ENCODE data around the gene PRAMEF20.
"Not testable (repeated sequence)": the region's sequence is repeated elsewhere in the genome, so short reads cannot be mapped to it uniquely, and the experiment has no call there.

DNA sequence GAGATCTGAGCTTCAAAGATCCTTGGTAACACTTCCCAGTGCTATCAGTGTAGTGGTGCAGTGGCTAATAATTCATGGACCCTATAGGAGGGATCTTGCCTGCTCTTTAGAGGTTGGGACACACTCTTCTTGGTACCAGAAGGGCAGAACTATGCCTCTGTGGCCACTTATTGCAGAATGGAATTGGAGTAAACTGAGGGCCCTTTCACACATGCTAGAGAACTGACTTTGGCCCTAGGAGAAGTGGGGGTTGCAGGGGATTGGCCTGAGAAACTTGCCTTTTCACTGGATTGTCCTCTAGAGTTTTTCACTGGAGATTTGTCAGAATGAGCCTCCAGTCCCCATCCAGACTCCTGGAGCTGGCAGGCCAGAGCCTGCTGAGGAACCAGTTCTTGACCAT lies 20.9 kb upstream of the PRAMEF20 start, which contains the start of gene PRAMEF17:
- TF ChIP-seq ZNF76 (tag by site-specific recombination; IDR thresholded peaks at IDR 0.05; ENCODE audit: borderline replicate concordance, low read depth); HOXD13 (CRISPR knock-in tag; IDR thresholded peaks at IDR 0.05; ENCODE audit: borderline replicate concordance); ZBTB21 (tag by site-specific recombination; IDR thresholded peaks at IDR 0.05); KLF1 (tag by site-specific recombination; IDR thresholded peaks at IDR 0.05); ZNF174 (tag by site-specific recombination; IDR thresholded peaks at IDR 0.05); ZBTB1 (tag by site-specific recombination; IDR thresholded peaks at IDR 0.05); ZNF24 (tag by site-specific recombination; IDR thresholded peaks at IDR 0.05); ZNF792 (tag by site-specific recombination; IDR thresholded peaks at IDR 0.05): not testable (repeated sequence)
- TF ChIP-seq, protein P1, sequence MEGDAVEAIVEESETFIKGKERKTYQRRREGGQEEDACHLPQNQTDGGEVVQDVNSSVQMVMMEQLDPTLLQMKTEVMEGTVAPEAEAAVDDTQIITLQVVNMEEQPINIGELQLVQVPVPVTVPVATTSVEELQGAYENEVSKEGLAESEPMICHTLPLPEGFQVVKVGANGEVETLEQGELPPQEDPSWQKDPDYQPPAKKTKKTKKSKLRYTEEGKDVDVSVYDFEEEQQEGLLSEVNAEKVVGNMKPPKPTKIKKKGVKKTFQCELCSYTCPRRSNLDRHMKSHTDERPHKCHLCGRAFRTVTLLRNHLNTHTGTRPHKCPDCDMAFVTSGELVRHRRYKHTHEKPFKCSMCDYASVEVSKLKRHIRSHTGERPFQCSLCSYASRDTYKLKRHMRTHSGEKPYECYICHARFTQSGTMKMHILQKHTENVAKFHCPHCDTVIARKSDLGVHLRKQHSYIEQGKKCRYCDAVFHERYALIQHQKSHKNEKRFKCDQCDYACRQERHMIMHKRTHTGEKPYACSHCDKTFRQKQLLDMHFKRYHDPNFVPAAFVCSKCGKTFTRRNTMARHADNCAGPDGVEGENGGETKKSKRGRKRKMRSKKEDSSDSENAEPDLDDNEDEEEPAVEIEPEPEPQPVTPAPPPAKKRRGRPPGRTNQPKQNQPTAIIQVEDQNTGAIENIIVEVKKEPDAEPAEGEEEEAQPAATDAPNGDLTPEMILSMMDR (tag by site-specific recombination; IDR thresholded peaks at IDR 0.05) = not testable (repeated sequence)
- TF ChIP-seq, protein P2, sequence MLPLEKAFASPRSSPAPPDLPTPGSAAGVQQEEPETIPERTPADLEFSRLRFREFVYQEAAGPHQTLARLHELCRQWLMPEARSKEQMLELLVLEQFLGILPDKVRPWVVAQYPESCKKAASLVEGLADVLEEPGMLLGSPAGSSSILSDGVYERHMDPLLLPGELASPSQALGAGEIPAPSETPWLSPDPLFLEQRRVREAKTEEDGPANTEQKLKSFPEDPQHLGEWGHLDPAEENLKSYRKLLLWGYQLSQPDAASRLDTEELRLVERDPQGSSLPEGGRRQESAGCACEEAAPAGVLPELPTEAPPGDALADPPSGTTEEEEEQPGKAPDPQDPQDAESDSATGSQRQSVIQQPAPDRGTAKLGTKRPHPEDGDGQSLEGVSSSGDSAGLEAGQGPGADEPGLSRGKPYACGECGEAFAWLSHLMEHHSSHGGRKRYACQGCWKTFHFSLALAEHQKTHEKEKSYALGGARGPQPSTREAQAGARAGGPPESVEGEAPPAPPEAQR (tag by site-specific recombination; IDR thresholded peaks at IDR 0.05) = not testable (repeated sequence)
- TF ChIP-seq, protein P3, sequence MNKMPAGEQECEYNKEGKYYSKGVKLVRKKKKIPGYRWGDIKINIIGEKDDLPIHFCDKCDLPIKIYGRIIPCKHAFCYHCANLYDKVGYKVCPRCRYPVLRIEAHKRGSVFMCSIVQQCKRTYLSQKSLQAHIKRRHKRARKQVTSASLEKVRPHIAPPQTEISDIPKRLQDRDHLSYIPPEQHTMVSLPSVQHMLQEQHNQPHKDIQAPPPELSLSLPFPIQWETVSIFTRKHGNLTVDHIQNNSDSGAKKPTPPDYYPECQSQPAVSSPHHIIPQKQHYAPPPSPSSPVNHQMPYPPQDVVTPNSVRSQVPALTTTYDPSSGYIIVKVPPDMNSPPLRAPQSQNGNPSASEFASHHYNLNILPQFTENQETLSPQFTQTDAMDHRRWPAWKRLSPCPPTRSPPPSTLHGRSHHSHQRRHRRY (tag by site-specific recombination; IDR thresholded peaks at IDR 0.05) = not testable (repeated sequence)
- TF ChIP-seq, protein P4, sequence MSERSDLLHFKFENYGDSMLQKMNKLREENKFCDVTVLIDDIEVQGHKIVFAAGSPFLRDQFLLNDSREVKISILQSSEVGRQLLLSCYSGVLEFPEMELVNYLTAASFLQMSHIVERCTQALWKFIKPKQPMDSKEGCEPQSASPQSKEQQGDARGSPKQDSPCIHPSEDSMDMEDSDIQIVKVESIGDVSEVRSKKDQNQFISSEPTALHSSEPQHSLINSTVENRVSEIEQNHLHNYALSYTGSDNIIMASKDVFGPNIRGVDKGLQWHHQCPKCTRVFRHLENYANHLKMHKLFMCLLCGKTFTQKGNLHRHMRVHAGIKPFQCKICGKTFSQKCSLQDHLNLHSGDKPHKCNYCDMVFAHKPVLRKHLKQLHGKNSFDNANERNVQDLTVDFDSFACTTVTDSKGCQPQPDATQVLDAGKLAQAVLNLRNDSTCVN (tag by site-specific recombination; optimal IDR thresholded peaks at IDR 0.05) = not testable (repeated sequence)

All from HEK293 (cell line).